ENCODE results near the gene FBXW12.

Gene FBXW12

DNA sequence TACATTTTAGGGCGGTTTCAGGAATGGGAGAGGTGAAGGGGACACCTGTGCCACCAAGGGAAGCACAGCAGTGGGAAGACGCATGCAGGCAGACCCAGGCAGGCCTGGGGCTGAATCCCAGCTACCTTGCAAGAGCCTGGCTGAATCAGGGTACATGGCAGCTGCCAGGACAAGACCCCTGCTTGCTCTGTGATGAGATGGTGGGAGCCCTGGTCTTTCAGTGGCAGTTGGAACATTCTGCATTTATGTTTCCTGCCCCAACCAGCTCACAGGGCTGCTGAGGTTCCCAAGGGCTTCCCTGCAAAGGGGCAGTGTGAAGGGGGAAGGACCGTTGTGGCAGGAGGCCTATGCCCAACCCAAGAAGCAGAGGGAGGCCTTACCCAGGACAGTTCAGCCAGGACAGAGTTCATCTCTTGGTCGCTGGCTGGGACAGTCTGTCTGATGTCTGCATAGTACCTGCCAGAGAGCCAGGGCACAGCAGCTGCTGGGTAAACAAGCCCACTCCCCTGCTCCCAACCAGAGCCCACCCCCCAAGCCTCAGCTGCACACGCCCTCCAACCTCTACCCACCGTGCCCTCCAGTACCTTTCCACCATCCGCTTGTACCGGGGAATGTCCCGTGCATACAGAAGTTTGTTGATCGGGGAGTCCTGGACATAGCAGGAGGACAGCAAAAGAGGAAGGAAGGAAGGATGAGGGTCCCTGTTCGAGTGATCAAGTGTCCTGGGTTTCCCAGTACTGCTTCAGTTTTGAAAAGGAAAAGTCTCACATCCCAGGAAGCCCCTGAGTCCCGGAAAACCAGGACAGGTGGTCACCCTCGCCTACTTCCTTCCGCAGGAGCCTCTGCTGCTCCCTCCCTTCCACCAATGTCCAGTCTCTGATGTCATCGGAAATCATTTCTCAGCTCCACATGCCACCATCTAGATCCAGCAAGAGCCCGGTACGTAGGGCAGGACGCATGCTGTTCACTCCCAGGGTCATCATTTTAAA, 34.7 kb downstream of the FBXW12 start:
- no peak for DNase-seq (ENCODE audit: extremely low read depth in 1 of 2, low read depth in 1 of 2)

DNA sequence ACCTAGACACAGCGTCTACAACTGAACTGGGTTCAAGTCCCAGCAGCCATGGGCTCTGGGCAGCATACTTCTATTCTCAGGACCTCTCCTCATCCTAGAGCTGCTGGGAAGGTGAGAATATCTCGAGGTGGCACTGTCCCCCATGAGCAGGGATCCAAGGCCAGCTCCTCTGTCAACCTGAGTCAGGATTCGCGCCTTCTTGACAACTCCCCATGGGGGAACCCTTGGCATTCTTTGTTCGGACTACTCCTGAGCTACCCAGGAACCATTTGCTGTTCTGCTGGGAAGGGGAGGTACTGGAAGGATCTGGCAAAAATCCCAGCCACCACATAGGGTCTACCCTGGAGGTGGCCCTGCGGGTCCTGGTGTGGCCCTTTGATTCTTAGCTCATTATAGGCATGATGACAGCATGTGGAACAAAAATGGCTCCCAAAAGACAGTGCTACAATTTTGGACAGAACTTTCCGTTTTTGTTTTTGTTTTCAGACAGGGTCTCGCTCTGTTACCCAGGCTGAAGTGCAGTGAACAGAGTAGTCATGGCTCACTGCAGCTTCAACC, 35.6 kb downstream of the FBXW12 start:
- no peak for DNase-seq (ENCODE audit: extremely low read depth in 1 of 2, low read depth in 1 of 2)

DNA sequence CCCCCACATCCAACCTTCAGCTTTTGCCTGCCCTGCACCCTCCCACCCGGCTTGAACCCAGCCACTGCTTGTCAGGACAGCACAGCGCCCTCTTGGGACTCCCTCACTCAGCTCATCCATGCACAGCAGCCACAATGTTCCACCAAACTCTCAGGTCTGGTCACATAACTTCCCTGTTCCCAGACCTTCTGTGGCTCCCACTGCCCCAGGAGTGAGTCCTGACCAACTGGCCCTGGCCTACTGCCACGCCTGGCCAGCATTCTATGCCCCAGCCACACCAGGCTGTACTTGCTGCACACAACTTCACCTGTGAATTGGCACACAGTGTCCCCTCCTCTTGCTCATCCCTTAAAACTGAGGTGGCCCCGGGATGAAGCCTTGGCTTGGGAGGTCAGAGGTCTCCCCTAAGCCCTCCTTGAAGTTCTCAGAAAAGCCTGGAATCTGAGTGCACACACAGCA, 36.8 kb downstream of the FBXW12 start:
- no peak for DNase-seq (ENCODE audit: extremely low read depth in 1 of 2, low read depth in 1 of 2)

DNA sequence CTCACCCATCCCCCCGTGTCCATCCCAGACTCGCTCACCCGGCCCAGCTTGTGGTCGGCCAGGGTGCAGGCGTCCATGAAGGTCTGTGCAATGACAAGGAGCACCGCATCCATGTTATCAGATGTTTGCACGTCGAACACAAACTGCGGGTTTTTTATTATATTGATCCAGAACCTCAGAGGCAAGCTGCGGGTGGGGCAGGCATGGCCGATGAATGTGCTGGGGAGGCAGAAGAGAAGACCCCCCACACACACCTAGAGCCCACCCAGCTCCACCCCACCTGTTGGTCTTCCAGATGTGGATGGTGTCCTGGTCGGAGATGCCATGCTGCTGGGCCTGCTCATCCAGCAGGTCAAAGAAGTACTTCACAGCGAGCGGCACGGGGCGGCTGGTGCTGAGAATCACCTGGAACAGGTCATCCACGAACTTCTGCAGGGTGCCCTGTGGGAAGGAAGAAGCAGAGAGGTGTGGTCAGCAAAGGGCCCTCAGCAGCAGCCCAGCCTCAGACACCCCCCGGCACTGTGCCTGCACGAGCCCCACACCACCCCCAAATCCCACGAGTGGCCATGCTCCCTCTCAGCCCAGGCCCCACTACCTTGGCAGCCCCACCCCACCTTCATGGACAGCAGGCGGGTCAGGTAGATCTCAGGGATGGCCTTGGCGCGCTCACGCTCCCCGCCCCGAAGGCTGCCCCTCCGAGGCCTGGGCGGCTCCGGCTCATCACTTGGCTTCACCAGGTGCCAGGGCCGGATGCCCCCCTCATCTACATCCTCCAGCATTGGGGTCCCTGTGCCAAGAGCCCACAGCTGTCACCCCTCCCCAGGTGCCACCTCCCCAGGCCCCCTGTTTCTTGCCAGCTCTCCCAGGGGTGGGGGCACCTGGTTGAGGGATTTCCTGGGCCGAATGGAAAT, 37.5 kb downstream of the FBXW12 start:
- no peak for DNase-seq (ENCODE audit: extremely low read depth in 1 of 2, low read depth in 1 of 2)

DNA sequence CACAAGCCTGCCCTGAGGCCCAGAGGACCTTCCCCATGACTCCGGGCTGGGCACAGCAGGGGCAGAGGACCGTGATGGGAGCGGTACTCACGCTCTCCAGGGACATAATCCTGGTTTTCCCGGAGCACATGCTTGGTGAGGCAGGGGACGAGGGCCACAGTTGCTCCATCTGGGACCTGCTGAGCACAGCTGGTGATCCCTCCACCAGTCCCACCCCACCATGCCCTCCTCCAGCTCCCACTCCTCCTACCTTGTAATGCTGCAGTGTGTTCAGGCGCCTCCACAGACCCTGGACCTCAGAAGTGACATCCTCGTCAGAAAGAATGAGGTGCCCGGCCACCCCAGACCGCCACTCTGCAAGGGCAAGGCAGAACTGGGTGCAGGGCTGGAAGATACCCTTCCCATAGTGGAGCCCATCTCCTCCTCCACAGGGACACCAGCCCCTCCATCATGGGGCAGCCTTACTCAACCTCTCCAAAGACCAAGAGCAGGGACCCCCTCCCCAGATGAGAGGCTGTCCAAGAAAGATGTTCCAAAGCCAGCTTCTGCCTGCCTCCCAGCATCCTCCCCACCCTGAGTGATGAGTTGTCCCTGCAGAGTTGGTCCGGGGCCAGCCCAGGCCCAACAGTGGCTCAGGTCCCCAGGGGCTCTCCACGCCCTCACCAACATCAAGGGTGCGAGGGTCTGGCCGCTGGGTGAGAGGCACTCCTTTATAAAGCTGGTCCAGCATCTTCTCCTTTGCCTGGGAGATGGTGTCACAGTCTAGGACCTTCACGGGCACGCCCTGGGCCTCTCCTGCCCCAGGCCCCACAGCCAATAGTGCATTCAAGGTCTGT, 38.4 kb downstream of the FBXW12 start:
- no peak for DNase-seq (ENCODE audit: extremely low read depth in 1 of 2, low read depth in 1 of 2)

DNA sequence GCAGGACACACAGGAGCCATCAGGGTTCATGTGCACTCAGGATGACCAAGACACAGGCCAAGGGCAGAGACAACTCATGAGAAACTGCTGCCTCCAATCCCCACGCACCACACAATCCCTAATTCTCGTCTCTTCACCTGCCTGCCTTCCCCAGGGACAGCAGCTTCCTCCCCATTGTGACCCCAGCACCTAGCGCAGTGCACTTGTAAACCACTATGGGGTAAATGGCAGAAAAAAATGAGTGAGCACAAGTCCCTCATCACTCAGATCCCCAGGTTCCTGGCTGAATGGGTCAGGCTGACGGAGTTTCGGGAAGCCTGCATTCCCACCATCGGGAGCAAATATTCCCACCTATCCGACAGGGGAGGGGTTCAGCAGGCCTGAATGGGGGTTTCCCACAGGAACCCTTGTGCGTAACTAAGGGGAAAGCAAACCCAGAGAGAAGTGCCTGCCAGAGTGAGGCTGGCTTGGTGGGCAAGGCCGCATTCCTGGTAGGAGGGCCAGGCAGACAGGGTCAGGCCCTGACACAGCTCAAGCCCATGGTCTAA, 39.1 kb downstream of the FBXW12 start:
- DNase-seq (ENCODE audit: extremely low read depth in 1 of 2, low read depth in 1 of 2): no peak

DNA sequence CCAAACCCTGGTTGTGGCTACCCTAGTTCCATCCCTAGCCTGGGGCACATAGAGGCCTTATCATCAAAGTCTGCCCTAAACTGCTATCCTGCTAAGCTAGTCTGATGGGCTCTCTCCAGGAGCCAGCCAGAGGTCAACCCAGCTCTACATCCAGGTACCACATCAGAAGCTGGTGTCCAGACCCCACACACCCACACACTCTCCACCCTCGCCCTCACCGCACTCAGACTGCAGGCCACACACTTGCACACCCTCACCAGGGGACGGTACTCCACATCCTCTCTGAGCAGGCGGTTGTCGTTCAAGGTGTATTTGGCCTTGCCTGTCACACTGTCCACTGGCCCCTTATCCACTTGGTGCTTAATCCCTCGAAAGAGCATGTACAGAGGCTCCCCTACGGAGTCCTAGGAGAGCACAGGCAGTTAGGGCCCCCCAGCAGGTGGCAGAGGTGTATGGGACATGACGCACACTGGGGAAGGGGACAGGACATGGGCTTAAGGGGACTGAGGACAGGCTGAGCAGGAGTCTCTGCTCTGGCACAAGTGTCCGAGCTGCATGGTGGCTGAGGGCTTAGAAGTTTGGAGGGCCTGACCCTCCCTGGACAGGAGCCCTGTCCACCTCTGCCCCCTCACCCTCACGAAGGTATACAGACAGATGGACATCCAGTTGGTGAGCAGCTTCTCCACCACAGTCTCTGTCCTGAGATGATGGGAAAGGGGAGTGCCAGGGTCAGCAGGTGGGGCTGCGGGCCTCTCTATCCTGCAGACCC, 39.8 kb downstream of the FBXW12 start:
- no peak for DNase-seq (ENCODE audit: extremely low read depth in 1 of 2, low read depth in 1 of 2)

DNA sequence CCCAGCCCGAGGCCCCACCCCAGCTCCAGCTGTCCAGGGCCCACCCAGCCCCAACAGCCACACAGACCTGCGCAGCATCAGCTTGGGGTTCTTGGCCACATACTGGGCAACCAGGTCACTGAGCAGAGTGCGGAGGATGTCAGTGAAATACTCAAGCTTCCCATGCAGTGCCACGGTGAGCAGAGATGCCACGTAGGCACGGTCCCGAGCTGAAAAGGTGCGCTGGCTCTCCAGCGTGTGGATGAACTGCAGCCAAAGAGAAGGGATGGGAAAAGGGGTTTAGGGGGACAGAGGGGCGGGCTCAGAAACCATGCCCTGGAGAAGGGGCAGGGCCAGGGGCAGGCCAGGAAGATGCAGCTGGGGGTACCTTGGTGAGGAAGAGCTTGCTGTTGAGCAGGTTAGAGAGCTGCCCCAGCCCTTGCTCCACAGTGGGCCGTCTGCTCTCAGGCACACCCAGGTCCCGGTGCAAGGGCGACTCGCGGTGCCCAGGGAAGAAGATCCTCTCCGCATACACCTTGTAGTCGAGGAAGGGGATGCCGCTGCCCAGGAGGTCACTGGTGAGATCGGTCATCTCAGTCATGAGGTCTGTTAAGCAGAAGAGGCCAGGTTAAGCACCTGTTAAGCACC, 40.5 kb downstream of the FBXW12 start:
- DNase-seq (ENCODE audit: extremely low read depth in 1 of 2, low read depth in 1 of 2): no peak

DNA sequence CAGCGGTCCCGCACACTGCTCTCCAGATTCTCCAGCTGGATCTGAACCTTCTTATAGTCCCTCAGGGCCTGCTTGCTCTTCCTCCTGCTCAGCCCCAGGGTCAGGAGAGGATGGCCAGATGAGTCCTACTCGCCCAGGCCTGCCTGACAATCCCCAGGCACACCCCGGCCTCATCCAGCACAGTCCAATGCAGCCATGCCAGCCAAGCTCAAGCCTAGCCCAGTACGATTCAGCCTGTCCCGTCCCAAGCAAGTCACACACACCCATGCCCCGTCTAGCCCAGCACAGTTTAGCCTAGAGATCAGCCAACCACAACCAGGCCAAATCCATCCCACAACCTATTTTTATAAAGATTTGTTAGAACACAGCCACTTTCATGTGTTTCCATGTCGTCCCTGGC, 41.1 kb downstream of the FBXW12 start:
- DNase-seq (ENCODE audit: extremely low read depth in 1 of 2, low read depth in 1 of 2): no peak

DNA sequence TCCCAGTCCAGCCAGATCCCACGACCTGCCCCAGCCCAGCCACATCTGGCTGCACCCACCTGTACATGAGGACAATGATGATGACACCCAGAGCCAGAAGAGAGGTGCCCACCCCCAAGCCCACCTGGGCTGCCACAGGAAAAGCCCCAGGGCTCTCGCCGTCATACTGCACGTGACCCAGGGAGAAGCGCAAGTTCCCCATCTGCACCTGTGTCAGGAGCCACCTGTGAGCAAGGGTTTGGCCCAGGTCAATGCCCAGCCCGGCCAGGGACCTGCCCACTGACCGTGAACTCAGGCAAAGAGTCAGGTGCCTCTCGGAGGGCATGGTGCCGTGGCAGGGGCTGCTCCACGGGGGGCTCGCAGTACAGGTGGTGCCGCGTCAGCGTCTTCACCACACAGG, 41.6 kb downstream of the FBXW12 start:
- no peak for DNase-seq (ENCODE audit: extremely low read depth in 1 of 2, low read depth in 1 of 2)

DNA sequence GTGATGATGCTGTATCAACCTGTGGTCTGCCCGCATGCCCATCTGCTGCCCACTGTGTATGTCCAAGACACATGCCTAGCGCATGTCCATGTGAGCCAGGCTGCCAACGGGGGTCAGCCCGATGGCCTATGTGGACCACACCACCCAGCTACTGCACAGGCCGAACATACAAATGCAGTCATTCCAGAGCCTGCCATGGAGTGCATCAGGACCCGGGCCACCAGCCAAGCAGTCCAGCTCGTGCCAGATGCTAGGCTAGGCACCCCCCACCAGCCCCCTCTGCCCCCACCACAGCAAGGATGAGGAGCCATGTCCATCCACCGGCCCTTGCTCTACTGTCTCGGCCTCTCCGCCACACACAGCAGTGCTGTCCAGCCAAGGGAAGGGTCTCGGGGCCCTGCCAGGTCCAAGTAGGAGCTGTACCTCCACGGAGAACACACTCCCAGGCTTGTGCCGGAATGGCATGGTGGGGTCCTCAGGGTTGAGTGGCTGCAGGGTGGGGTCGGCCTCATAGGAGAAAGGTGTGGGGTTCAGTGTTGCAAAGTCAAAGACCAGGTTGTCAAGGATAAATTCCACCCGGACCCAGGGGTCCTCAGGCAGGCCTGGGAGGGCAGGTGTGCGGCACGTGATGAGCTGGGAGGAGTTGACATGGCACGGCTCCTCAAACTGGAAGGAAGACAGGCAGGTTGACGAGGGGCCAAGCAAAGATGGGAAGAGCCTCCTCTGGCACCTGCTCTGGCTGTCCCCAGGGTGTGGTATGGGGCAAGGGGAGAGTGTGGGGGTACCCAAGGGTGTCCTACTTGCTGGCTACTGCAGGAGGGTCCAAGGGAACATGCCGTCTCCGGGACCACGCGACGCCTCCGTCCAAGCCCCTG, 42.6 kb downstream of the FBXW12 start:
- no peak for DNase-seq (ENCODE audit: extremely low read depth in 1 of 2, low read depth in 1 of 2)

DNA sequence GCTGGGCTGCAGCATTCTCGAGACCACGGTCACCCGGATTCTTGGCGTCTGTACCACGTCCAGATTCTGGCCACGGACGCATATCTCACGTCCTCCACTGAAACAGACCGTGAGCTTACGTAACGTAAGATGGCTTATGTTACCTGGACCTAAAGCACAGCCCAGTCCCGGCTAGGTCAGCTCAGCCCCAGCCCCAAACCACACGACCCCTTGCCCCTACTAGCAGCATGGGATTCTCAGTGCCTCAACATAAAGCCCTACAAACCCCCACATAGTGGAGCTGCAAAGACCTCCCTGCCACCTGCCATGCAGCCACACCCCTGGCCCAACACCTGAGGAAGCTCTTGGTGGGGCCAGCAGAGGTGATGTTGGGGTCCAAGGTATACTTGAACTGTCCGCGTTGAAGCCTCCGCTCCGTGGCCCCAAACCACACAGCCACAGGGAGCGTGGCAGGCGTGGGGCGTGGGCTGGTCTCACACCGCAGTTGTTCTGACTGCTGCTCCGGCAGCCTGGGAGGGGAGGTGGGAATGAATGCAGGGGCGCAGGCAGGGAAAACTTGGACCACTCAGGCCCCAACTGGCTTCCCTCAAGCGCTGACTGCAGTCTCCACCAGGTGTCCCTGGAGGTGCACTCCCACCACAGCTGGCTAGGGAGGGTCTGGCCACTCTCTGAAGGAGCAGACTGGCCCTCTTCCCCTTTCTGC, 43.4 kb downstream of the FBXW12 start:
- DNase-seq (ENCODE audit: extremely low read depth in 1 of 2, low read depth in 1 of 2): no peak

DNA sequence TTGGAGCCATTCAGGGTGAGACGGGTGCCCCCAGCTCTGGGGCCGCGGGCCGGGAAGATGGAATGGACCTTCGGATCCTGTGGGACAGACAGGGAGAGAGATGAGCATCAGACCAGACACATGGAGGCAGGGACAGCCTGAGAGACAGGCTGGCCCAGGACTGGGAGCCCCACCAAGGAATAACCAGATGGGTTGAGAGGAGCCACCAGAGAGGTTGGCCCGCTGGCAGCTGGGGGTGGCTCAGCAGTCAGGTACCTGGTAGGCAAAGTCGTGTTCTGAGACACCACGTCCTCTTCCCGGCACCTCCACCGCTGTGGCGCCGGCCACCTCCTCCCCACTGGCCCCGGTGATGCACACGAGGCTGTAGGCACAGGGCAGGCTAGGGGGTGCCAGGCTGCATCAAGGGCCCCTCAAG, 44.1 kb downstream of the FBXW12 start:
- no peak for DNase-seq (ENCODE audit: extremely low read depth in 1 of 2, low read depth in 1 of 2)

DNA sequence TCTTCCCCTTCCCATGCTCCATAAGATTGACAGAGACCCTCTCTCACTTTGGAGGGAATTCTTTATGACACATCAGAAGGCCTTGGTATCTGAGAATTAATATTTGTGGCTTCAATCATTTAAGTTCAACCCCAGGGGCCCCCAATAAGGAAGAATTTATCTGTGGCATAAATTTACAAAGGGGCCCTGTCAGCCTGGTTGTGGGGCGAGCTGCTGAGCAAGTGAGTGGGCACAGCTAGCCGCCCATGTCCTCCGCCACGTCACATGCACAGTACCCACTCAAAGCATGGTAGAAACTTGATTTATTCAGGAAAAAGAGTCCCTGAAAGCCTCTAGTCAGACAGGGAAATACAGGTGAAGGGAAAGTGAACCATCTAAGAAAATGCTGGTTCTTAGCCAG, 44.5 kb downstream of the FBXW12 start:
- DNase-seq (ENCODE audit: extremely low read depth in 1 of 2, low read depth in 1 of 2): no peak

DNA sequence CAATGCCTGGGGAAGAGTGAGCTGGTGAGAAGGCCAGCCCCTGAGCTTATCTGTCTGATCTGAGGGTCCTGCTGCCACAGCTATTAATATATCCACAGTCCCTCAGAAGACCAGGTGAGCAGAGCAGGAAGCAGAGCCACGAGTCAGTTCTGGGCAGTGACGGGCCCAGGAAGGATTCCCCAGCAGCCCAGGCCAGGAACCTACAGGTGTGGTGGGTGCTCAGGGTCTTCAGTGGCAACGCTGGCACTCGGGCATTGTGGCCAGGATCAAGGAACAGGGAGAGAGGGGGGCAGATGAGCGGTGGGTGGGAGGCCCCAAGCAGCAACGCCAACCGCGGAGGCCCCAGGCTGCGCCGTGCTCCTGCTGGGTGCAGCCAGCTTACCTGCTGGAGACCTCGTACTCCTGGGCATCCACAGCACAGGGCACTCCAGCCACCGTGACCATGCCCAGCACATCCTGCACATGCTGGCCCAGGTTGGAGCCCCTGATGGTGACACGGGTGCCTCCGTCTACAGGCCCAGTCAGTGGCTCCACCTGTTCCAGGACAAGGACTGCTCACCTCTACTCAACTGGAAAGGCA, 45.6 kb downstream of the FBXW12 start:
- DNase-seq (ENCODE audit: extremely low read depth in 1 of 2, low read depth in 1 of 2): no peak

DNA sequence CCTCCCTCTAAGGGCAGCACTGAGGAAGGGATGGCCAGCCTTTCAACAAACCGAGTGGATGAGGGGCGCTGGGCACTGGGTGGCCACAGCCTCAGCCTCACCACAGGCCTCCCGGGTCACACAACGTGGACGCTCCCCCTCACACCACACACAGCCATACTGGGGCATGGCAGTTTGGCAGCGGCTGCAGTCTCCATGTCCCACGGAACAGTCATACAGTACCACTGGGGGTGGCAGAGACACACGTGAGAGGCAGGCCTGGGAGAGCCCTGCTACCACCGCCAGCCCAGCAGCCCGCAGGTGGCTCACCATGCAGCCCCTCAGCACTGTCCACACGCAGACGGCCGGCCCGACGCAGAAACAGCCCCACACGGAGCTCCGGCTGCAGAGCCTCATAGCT, 46.1 kb downstream of the FBXW12 start:
- DNase-seq (ENCODE audit: extremely low read depth in 1 of 2, low read depth in 1 of 2): no peak

DNA sequence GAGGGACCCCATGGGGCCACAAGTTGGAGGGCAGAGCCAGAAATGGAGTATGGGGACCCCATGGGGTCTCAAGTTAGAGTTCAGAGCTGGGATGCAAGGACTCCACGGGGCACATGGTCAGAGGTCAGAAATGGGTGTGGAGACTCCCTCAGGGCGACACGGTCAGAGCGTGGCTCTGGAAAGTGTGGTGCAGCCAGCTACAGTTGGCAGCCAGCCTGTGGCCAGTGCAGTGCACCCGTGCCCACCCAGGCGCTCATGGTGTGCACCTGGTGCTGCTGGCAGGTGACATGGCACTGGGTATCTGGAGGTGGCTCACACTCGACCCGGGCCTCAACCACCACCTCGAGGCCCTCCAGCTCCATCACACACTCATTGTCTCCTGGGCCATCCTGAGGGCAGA, 46.6 kb downstream of the FBXW12 start:
- DNase-seq (ENCODE audit: extremely low read depth in 1 of 2, low read depth in 1 of 2): no peak

Measured in activated CD8-positive, alpha-beta memory T cell treated with anti-CD3 and anti-CD28 coated beads for 1 hour (primary cell).